AG10803 (cell line): ENCODE data around the gene SIRT7.
"Not testable (repeated sequence)": the region's sequence is repeated elsewhere in the genome, so short reads cannot be mapped to it uniquely, and the experiment has no call there.

ENCODE experiments used
- DNase-seq: peaks from one replicate; pipeline ENCODE4 v3.0.0; 2010; ENCODE audit warnings: low read depth
- H3K4me3 ChIP-seq: 2 replicates; pipeline ENCODE4 v1.5.1; 2011; ENCODE audit warnings: mild to moderate bottlenecking, low read length, control low read depth
- CTCF ChIP-seq: conservative IDR thresholded peaks from 2 replicates; pipeline ENCODE4 v1.5.1; 2011; ENCODE audit warnings: mild to moderate bottlenecking, low read length, control low read depth, inconsistent platforms

The SIRT7 gene

GRCh38 chr17:81920612-81921536, 2.9 kb upstream of the SIRT7 start:
- no peak for DNase-seq
- no peak overlapping the region for H3K4me3 ChIP-seq
- no peak for TF ChIP-seq CTCF

- H3K4me3 ChIP-seq, result no peak overlapping the region
- DNase-seq, result no peak
- TF ChIP-seq CTCF, result no peak
Measured at GRCh38 chr17:81918832-81919545, 1.0 kb upstream of the SIRT7 start.

- not testable (repeated sequence) for DNase-seq, H3K4me3 ChIP-seq
Measured at GRCh38 chr17:81918333-81918669, 325 bp upstream of the SIRT7 start.

GRCh38 chr17:81916234-81917001, 1.6 kb downstream of the SIRT7 start:
- no peak for TF ChIP-seq CTCF
- peak; percentile 57 for DNase-seq

GRCh38 chr17:81915331-81915730, 2.6 kb downstream of the SIRT7 start:
- no peak overlapping the region for H3K4me3 ChIP-seq
- DNase-seq, result no peak
- TF ChIP-seq CTCF, result no peak

More at GRCh38 chr17:81916234-81917001, 1.6 kb downstream of the SIRT7 start:
- peak overlapping the region; percentile 58 for H3K4me3 ChIP-seq

GRCh38 chr17:81914103-81914850, 3.7 kb downstream of the SIRT7 start:
- no peak for TF ChIP-seq CTCF
- DNase-seq, result no peak
- H3K4me3 ChIP-seq, result no peak overlapping the region
